ENCODE data around the gene MYF5. TPM values are rescaled to one million over a fixed set of nuclear protein-coding genes. Genes with fewer than 3 reads are reported as not detected.

Gene MYF5
- total RNA-seq, 1 experiment from 2014 or later, result not detected

DNA sequence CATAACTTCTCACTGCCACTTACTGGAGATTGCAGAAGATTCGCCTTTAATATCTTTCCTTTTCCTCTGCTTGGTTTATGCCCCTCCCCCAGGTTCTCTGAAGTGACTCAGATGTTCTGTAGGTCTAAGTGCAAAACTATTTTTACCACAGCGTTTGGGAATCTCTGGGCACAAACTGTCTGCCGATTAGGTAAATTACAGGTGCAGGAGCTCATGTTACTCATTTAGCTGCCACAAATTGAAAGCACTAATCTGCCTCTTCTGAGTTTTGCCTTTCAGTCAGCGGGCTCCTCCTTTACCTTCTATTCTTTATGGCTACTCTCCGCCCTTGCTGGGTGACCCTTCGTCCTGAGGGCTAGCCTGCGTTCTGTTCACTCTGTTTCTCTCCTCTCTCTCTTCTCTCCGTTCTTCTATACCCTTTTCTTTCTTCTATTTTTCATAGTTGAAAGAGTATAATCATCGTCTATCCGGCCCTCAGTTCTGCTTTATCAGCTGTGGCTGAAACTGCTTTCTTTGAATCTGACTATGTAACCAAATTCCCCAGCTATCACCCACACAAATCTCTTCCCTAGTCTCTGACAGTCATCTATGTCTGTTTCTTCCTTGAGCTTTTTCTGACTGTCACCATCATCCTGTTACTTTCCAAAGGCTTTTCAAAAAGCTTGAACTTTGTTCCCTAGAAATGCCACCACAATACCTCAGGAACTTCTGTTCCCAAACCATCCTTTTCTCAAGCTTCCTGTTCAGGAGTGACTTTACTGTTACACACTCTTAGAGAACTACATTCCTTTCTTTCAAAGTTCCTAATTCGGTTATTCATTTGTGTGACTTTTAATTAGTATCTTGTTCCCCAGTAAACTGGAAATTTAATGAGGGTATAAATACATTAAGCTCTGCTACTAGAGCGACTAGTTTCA lies 13.6 kb upstream of the MYF5 start:
- Histone ChIP-seq H4K8ac (replicated peaks; ENCODE audit: insufficient read length, low read depth, low read length) (no peak overlapping the region), H2BK5ac (ENCODE audit: insufficient read length, low read length) (no peak overlapping the region), H3K4me2 (ENCODE audit: insufficient read depth, insufficient read length, low read length) (no peak overlapping the region), H3K14ac (ENCODE audit: insufficient read depth, low read length) (no peak overlapping the region), H3K9me3 (ENCODE audit: control insufficient read depth, low read depth, low read length) (no peaks in the 10 kb centered on the region), H2BK12ac (ENCODE audit: insufficient read length, low read depth, low read length) (no peak overlapping the region), H3K18ac (ENCODE audit: insufficient read length, low read depth, low read length) (no peak overlapping the region), H2BK120ac (ENCODE audit: low read depth, low read length, poor library complexity, severe bottlenecking) (no peak overlapping the region), H4K91ac (ENCODE audit: insufficient read length, low read depth, low read length) (no peak overlapping the region), H4K20me1 (ENCODE audit: control insufficient read depth, insufficient read depth, insufficient read length) (no peaks in the 10 kb centered on the region), H2BK20ac (ENCODE audit: low read depth, low read length, poor library complexity, severe bottlenecking) (no peak overlapping the region), H3K4ac (ENCODE audit: low read depth, low read length) (no peak overlapping the region), H3K4me1 (ENCODE audit: insufficient read depth, low read length) (no peaks in the 10 kb centered on the region; the same call in 1 of the 2 replicates), H3K23me2 (ENCODE audit: insufficient read length, low read depth, low read length, poor library complexity, severe bottlenecking) (peaks cover 5% of the 10 kb centered on the region), H4K5ac (ENCODE audit: insufficient read length, low read depth, low read length) (no peak overlapping the region), H3K9ac (ENCODE audit: extremely low read depth, insufficient read length, low read length) (no peak overlapping the region), H2AK5ac (ENCODE audit: insufficient read length, low read length) (no peak overlapping the region), H2BK15ac (ENCODE audit: low read depth, low read length) (no peak overlapping the region), H3K79me1 (ENCODE audit: insufficient read depth, low read depth, low read length, poor library complexity, severe bottlenecking) (no peaks in the 10 kb centered on the region), H3T11ph (ENCODE audit: low read length) (no peak overlapping the region), H3K56ac (ENCODE audit: insufficient read length, low read depth, low read length) (no peak overlapping the region), H3K27ac (ENCODE audit: insufficient read length, low read depth, low read length) (no peak overlapping the region), H3K27me3 (ENCODE audit: insufficient read depth, low read length) (peaks cover 24% of the 10 kb centered on the region), H3K79me2 (ENCODE audit: insufficient read depth, low read length) (no peaks in the 10 kb centered on the region), H2AFZ (ENCODE audit: low read length) (peak overlapping the region; percentile 27), H3K23ac (ENCODE audit: insufficient read length, low read depth, low read length) (no peak overlapping the region)
- TF ChIP-seq, protein P1, sequence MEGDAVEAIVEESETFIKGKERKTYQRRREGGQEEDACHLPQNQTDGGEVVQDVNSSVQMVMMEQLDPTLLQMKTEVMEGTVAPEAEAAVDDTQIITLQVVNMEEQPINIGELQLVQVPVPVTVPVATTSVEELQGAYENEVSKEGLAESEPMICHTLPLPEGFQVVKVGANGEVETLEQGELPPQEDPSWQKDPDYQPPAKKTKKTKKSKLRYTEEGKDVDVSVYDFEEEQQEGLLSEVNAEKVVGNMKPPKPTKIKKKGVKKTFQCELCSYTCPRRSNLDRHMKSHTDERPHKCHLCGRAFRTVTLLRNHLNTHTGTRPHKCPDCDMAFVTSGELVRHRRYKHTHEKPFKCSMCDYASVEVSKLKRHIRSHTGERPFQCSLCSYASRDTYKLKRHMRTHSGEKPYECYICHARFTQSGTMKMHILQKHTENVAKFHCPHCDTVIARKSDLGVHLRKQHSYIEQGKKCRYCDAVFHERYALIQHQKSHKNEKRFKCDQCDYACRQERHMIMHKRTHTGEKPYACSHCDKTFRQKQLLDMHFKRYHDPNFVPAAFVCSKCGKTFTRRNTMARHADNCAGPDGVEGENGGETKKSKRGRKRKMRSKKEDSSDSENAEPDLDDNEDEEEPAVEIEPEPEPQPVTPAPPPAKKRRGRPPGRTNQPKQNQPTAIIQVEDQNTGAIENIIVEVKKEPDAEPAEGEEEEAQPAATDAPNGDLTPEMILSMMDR (conservative IDR thresholded peaks at IDR 0.05), result no peak
- DNase-seq, result no peak
- H3K27ac Mint-ChIP-seq, result no peak overlapping the region
- H3K4me3 Mint-ChIP-seq, result no peak overlapping the region
- H3K9me3 Mint-ChIP-seq, result no peaks in the 10 kb centered on the region
- WGBS (ENCODE audit: extremely low coverage, insufficient read length, low lambda C conversion rate), result no CpG with 5 or more reads among the region's 12 CpGs
- H3K27me3 Mint-ChIP-seq (ENCODE audit: low read depth), result peaks cover 63% of the 10 kb centered on the region
- no peaks in the 10 kb centered on the region for H3K36me3 Mint-ChIP-seq (ENCODE audit: insufficient read depth in 1 of 3, low read depth in 3 of 3)
- H3K4me1 Mint-ChIP-seq, result peaks cover 30 to 37% of the 10 kb centered on the region in 2 experiments

Data from H9 (cell line).